ENCODE data around the gene SRRM2. TPM values are rescaled to one million over a fixed set of nuclear protein-coding genes. Genes with fewer than 3 reads are reported as not detected.

Gene SRRM2
- total RNA-seq, 1 donor from 2014 or later: 30.5 TPM

DNA sequence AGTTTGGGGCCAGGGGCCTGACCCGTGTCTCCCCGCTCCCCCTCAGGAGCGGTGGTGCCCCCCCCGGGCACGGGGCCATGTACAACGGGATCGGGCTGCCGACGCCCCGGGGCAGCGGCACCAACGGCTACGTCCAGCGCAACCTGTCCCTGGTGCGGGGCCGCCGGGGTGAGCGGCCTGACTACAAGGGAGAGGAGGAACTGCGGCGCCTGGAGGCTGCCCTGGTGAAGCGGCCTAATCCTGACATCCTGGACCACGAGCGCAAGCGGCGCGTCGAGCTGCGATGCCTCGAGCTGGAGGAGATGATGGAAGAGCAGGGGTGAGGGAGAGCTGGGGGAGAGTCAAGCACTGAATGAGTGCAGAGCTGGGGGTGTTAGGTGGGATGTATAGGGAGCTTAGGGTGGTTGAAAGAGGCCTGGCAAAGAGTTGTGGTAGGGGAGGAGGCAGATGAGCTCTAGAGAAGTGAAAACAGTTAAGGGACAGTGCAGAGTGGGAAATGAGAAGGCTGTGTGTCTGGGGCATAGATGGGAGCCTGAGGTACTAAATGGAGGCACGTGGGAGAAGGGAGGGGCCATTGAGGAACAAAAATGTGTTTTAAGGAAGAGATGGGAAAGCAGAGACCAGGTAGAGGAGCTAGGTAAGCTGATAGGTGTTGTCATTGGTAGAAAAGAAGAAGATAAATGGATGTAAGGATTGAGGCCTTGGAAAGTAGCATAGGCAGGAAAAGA, 4.0 kb downstream of the SRRM2 start:
- FAIRE-seq (no peak), DNase-seq (ENCODE audit: low read depth) (no peak)
- TF ChIP-seq, protein P1, sequence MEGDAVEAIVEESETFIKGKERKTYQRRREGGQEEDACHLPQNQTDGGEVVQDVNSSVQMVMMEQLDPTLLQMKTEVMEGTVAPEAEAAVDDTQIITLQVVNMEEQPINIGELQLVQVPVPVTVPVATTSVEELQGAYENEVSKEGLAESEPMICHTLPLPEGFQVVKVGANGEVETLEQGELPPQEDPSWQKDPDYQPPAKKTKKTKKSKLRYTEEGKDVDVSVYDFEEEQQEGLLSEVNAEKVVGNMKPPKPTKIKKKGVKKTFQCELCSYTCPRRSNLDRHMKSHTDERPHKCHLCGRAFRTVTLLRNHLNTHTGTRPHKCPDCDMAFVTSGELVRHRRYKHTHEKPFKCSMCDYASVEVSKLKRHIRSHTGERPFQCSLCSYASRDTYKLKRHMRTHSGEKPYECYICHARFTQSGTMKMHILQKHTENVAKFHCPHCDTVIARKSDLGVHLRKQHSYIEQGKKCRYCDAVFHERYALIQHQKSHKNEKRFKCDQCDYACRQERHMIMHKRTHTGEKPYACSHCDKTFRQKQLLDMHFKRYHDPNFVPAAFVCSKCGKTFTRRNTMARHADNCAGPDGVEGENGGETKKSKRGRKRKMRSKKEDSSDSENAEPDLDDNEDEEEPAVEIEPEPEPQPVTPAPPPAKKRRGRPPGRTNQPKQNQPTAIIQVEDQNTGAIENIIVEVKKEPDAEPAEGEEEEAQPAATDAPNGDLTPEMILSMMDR (IDR thresholded peaks at IDR 0.05; ENCODE audit: insufficient read depth, low read length, severe bottlenecking): no peak
- Histone ChIP-seq H3K4me3 (ENCODE audit: low read depth, low read length) (no peak overlapping the region), H3K27me3 (ENCODE audit: control insufficient read depth, insufficient read depth, low read length) (no peaks in the 10 kb centered on the region), H3K36me3 (ENCODE audit: control insufficient read depth, insufficient read depth, low read length) (peaks cover 29% of the 10 kb centered on the region)

DNA sequence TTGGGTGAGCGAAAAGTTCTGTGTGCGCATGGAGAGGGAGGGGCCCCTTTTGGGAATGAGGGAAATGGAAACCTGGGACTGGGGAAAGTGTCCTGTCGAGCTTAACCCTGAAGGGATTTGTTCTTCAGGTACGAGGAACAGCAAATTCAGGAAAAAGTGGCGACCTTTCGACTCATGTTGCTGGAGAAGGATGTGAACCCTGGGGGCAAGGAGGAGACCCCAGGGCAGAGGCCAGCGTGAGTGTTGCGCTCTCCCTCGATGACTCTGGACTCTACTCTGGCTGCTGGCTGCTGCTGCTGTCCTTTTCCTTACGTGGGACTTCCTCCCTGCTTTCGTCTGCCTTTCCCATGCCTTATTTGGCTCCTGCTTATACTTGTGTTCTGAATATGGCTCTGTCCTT, 4.9 kb downstream of the SRRM2 start:
- DNase-seq (ENCODE audit: low read depth) (no peak), FAIRE-seq (no peak)
- TF ChIP-seq, protein P1 (IDR thresholded peaks at IDR 0.05; ENCODE audit: insufficient read depth, low read length, severe bottlenecking): no peak
- H3K4me3 ChIP-seq (ENCODE audit: low read depth, low read length): no peak overlapping the region
- H3K36me3 ChIP-seq (ENCODE audit: control insufficient read depth, insufficient read depth, low read length): peaks cover 38% of the 10 kb centered on the region
- H3K27me3 ChIP-seq (ENCODE audit: control insufficient read depth, insufficient read depth, low read length): no peaks in the 10 kb centered on the region

DNA sequence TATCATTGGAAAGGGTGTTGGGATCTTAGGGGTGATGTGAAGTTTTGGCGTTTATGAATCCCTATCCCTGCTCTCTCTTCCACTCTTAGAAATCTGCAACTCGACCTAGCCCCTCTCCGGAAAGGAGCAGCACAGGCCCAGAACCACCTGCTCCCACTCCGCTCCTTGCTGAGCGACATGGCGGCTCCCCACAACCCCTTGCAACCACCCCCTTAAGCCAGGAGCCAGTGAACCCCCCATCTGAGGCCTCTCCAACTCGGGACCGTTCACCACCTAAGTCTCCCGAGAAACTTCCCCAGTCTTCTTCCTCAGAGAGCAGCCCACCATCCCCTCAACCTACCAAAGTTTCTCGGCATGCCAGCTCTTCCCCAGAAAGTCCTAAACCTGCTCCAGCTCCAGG, 9.0 kb downstream of the SRRM2 start:
- H3K27me3 ChIP-seq (ENCODE audit: control insufficient read depth, insufficient read depth, low read length): no peaks in the 10 kb centered on the region
- H3K36me3 ChIP-seq (ENCODE audit: control insufficient read depth, insufficient read depth, low read length): peaks cover 58% of the 10 kb centered on the region
- no peak for FAIRE-seq
- H3K4me3 ChIP-seq (ENCODE audit: low read depth, low read length): no peak overlapping the region
- no peak for DNase-seq (ENCODE audit: low read depth)
- TF ChIP-seq, protein P1 (IDR thresholded peaks at IDR 0.05; ENCODE audit: insufficient read depth, low read length, severe bottlenecking): no peak

DNA sequence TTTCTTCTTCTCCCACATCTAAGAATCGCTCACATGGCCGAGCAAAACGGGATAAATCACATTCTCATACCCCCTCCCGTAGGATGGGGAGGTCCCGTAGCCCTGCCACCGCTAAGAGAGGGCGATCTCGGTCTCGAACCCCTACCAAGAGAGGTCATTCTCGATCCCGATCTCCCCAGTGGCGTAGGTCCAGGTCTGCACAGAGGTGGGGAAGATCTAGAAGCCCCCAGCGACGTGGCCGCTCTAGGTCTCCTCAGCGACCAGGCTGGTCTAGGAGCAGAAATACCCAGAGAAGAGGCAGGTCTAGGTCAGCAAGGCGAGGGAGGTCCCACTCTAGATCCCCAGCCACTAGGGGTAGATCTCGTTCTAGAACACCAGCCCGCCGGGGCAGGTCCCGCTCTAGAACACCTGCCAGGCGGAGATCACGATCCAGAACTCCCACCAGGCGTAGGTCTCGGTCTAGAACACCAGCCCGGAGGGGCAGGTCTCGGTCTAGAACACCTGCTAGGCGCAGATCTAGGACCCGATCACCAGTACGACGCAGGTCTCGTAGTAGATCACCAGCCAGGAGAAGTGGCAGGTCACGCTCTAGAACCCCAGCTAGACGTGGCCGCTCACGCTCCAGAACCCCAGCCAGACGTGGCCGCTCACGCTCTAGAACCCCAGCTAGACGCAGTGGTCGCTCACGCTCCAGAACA, 9.6 kb downstream of the SRRM2 start:
- TF ChIP-seq, protein P1 (IDR thresholded peaks at IDR 0.05; ENCODE audit: insufficient read depth, low read length, severe bottlenecking): no peak
- DNase-seq (ENCODE audit: low read depth) (no peak), FAIRE-seq (no peak)
- Histone ChIP-seq H3K4me3 (ENCODE audit: low read depth, low read length) (no peak overlapping the region), H3K27me3 (ENCODE audit: control insufficient read depth, insufficient read depth, low read length) (no peaks in the 10 kb centered on the region), H3K36me3 (ENCODE audit: control insufficient read depth, insufficient read depth, low read length) (peaks cover 58% of the 10 kb centered on the region)

DNA sequence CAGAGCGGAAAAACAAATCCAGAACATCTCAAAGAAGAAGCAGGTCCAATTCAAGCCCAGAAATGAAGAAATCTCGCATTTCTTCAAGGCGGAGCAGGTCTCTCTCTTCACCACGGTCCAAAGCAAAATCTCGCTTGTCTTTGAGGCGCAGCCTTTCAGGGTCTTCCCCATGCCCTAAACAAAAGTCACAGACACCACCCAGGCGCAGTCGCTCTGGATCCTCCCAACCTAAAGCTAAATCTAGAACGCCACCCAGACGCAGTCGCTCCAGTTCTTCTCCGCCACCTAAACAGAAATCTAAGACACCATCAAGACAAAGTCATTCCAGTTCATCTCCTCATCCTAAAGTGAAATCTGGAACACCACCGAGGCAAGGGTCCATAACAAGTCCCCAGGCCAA, 10.3 kb downstream of the SRRM2 start:
- no peak for FAIRE-seq
- DNase-seq (ENCODE audit: low read depth): no peak
- Histone ChIP-seq H3K27me3 (ENCODE audit: control insufficient read depth, insufficient read depth, low read length) (no peaks in the 10 kb centered on the region), H3K4me3 (ENCODE audit: low read depth, low read length) (no peak overlapping the region), H3K36me3 (ENCODE audit: control insufficient read depth, insufficient read depth, low read length) (peaks cover 58% of the 10 kb centered on the region)
- TF ChIP-seq, protein P1 (IDR thresholded peaks at IDR 0.05; ENCODE audit: insufficient read depth, low read length, severe bottlenecking): no peak
